Activated B cell treated with CpG ODN at 0.5 μM for 24 hours (primary cell): ENCODE results near the gene PLCB4. TPM values are rescaled to one million over a fixed set of nuclear protein-coding genes. Genes with fewer than 3 reads are reported as not detected.

Experiments used
- ATAC-seq: fragments of 200-7000 bp; cut with Tn5 transposase; one replicate; pipeline ENCODE4 v1.10.0; 2021; ENCODE audit warnings: low read depth, mild to moderate bottlenecking, moderate library complexity
- CTCF ChIA-PET: fragments of 350-600 bp; sonication (Branson Sonifier 250); formaldehyde crosslinking; loops from one replicate; lab custom pipeline; 2021; ENCODE audit warnings: antibody characterized with exemption; lab: Charles Lee
- POLR2A ChIA-PET: fragments of 350-600 bp; sonication (Branson Sonifier 250); formaldehyde crosslinking; loops from one replicate; lab custom pipeline; 2021; ENCODE audit warnings: antibody characterized with exemption; lab: Charles Lee
- DNase-seq: peaks from one replicate; pipeline ENCODE4 v3.0.0; 2022
- H3K27ac Mint-ChIP-seq: one replicate; pipeline ENCODE4 v1.8.0; 2020; ENCODE audit warnings: mixed read lengths
- H3K27me3 Mint-ChIP-seq: one replicate; pipeline ENCODE4 v1.8.0; 2021; ENCODE audit warnings: mixed read lengths
- H3K36me3 Mint-ChIP-seq: one replicate; pipeline ENCODE4 v1.8.0; 2021; ENCODE audit warnings: low read depth, mixed read lengths
- H3K4me1 Mint-ChIP-seq: one replicate; pipeline ENCODE4 v1.8.0; 2021; ENCODE audit warnings: mixed read lengths
- H3K4me3 Mint-ChIP-seq: one replicate; pipeline ENCODE4 v1.8.0; 2020; ENCODE audit warnings: mild to moderate bottlenecking, mixed read lengths
- H3K9me3 Mint-ChIP-seq: one replicate; pipeline ENCODE4 v1.8.0; 2020; ENCODE audit warnings: mixed read lengths
- intact Hi-C: fragments of 100-400 bp; cut with micrococcal nuclease; formaldehyde crosslinking; loops from one replicate; pipeline ENCODE4 v1.15.1; 2024
- total RNA-seq: library from RNA; stranded (reverse); gene quantifications from 2 replicates; pipeline ENCODE4 v1.2.3, GENCODE V29; 2022
- TF ChIP-seq, protein P1 (sequence below): fragments of 200-600 bp; IDR thresholded peaks from one replicate; pipeline ENCODE4 v1.8.0; 2022; ENCODE audit warnings: antibody characterized with exemption, mild to moderate bottlenecking

PLCB4 gene
- total RNA-seq, 1 donor from 2014 or later: not detected

DNA sequence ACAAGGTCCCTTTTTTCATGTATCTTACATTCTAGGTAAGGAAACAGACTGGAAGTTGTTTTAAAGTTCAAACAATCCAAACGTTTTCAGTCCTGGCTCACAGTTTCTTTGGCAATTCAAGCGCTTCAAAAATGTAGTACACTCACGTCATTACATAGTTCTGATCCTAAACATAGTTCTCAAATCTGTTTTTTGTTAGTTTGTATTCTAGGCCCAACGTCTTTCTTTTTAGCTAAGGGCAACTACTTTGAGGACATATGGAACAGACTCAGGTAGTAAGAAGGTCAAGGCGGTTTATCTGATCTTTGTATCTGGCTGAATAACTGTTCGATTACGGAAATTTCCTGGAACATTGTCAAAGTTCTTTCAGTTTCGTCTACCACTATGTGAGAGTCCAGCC lies 36.9 kb upstream of the PLCB4 start:
- TF ChIP-seq, protein P1, sequence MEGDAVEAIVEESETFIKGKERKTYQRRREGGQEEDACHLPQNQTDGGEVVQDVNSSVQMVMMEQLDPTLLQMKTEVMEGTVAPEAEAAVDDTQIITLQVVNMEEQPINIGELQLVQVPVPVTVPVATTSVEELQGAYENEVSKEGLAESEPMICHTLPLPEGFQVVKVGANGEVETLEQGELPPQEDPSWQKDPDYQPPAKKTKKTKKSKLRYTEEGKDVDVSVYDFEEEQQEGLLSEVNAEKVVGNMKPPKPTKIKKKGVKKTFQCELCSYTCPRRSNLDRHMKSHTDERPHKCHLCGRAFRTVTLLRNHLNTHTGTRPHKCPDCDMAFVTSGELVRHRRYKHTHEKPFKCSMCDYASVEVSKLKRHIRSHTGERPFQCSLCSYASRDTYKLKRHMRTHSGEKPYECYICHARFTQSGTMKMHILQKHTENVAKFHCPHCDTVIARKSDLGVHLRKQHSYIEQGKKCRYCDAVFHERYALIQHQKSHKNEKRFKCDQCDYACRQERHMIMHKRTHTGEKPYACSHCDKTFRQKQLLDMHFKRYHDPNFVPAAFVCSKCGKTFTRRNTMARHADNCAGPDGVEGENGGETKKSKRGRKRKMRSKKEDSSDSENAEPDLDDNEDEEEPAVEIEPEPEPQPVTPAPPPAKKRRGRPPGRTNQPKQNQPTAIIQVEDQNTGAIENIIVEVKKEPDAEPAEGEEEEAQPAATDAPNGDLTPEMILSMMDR: no peak
- ATAC-seq (no peak), DNase-seq (no peak)
- Mint-ChIP-seq H3K27me3 (no peaks in the 10 kb centered on the region), H3K27ac (no peak overlapping the region), H3K9me3 (peaks cover 5% of the 10 kb centered on the region), H3K36me3 (no peaks in the 10 kb centered on the region), H3K4me1 (no peaks in the 10 kb centered on the region), H3K4me3 (no peak overlapping the region)
- CTCF ChIA-PET: no interaction called here
- POLR2A ChIA-PET: no interaction called here
- intact Hi-C loops: no loop called here

DNA sequence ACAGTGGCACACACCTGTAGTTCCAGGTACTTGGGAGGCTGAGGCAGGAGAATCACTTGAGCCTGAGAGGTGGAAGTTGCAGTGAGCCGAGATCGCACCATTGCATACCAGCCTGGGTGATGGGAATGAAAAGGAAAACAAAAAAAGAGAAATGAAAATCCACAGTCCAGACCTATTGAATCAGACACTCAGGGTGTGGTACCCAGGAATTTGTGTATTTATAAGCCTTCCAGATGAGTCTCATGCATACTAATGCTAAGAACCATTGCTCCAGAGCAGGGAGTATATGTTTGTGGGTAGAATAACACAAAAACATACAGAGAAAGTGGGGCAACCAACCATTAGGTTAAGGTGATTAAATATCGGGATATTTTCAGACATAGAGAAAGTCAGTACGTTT lies 36.1 kb upstream of the PLCB4 start:
- TF ChIP-seq, protein P1: no peak
- no peaks in the 10 kb centered on the region for H3K27me3 Mint-ChIP-seq
- no peak for ATAC-seq
- H3K36me3 Mint-ChIP-seq: no peaks in the 10 kb centered on the region
- H3K4me3 Mint-ChIP-seq: no peak overlapping the region
- H3K9me3 Mint-ChIP-seq: peaks cover 5% of the 10 kb centered on the region
- ChIA-PET CTCF (no interaction called here), POLR2A (no interaction called here)
- DNase-seq: no peak
- H3K4me1 Mint-ChIP-seq: no peaks in the 10 kb centered on the region
- H3K27ac Mint-ChIP-seq: no peak overlapping the region
- intact Hi-C loops: no loop called here

DNA sequence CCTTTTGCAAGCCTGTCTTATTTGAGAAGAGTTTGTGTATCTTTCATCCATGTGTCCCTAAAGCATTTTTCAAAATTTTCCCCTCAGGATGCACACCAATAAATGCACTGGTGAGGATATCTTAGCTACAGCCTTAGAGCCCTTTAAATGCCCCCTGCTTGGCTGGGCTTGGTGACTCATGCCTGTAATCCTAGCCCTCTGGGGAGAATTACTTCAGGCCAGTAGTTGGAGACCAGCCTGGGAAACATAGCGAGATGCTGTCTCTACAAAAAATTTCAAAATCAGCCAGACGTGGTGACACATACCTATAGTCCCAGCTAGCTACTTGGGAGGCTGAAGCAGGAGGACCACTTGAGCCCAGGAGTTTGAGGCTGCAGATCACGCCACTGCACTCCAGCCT lies 33.8 kb upstream of the PLCB4 start:
- Mint-ChIP-seq H3K27me3 (no peaks in the 10 kb centered on the region), H3K27ac (no peak overlapping the region), H3K9me3 (peaks cover 3% of the 10 kb centered on the region), H3K4me3 (no peak overlapping the region), H3K4me1 (no peaks in the 10 kb centered on the region), H3K36me3 (no peaks in the 10 kb centered on the region)
- intact Hi-C loops: no loop called here
- CTCF ChIA-PET: no interaction called here
- DNase-seq: no peak
- POLR2A ChIA-PET: no interaction called here
- ATAC-seq: no peak
- TF ChIP-seq, protein P1: no peak

DNA sequence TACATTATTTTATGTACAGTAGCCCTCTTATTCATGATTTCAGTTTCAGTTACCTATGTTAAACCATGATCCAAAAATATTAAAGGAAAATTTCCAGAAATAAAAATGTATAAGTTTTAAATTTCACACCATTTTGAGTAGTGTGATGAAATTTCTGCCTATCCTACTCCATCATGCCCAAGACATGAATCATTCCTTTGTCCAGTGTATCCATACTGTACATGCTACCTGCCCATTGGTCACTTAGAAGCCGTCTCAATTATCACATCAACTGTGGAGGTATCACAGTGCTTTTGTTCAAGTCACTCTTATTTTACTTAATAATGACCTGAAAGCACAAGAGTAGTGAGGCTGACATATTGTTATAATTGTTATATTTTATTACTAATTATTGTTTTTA lies 32.3 kb upstream of the PLCB4 start:
- ChIA-PET CTCF (no interaction called here), POLR2A (no interaction called here)
- TF ChIP-seq, protein P1: no peak
- Mint-ChIP-seq H3K9me3 (peaks cover 3% of the 10 kb centered on the region), H3K4me1 (no peaks in the 10 kb centered on the region), H3K27ac (no peak overlapping the region), H3K36me3 (no peaks in the 10 kb centered on the region), H3K4me3 (no peak overlapping the region), H3K27me3 (no peaks in the 10 kb centered on the region)
- DNase-seq (no peak), ATAC-seq (no peak)
- intact Hi-C loops: no loop called here

DNA sequence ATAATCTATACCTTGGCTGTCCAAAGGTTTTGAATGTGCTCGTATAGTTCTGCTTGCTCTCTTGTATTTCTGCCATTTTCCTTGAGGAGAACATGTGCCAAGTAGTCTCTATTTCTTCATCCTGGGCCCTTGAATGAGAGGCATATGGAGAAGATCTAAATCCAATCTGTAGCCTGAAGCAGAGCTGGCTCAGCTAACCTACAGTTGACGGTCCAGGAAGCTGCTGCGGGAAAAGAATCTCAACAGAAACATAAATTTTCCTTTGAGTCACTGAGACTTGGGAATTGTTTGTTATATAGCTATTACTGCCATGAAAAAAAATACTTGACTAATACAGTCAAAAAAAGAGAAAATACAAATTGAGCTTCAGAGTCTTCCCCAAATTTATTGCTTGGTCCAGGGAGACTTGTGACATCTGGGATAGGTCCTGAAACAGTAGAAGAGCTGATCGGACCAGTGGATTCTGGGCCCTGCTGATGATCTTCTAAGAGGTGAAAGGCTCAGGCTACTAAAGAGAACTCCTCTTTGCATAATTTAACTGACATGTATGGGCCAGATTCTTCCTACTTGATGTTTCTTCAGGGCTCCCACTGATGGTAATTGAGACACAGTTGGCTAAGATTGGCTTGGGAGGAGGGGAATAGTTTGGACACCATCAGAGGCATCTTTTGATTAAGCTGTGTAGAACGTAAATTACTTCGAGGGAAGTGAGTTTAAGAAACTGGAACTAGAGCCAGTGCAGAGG lies 29.9 kb upstream of the PLCB4 start:
- TF ChIP-seq, protein P1: no peak
- H3K27ac Mint-ChIP-seq: no peak overlapping the region
- H3K4me1 Mint-ChIP-seq: no peaks in the 10 kb centered on the region
- no peaks in the 10 kb centered on the region for H3K27me3 Mint-ChIP-seq
- H3K4me3 Mint-ChIP-seq: no peak overlapping the region
- CTCF ChIA-PET: no interaction called here
- intact Hi-C loops: no loop called here
- H3K9me3 Mint-ChIP-seq: no peaks in the 10 kb centered on the region
- H3K36me3 Mint-ChIP-seq: no peaks in the 10 kb centered on the region
- POLR2A ChIA-PET: no interaction called here
- DNase-seq: no peak
- no peak for ATAC-seq
